DOHH2 (cell line): ENCODE results near the gene PEX26.
A peak's percentile ranks its signal among the peaks of the same experiment; 100 is the strongest.
"Not testable (repeated sequence)": the region's sequence is repeated elsewhere in the genome, so short reads cannot be mapped to it uniquely, and the experiment has no call there.

ENCODE experiments used
- H3F3A ChIP-seq: fragments of 200-600 bp; sonication (generic), shearing (Covaris generic); 2 replicates; pipeline ENCODE4 v1.6.0; 2016; ENCODE audit warnings: antibody characterized with exemption, mild to moderate bottlenecking; ENCODE audit not compliant: control insufficient read depth, insufficient read depth
- H3K27ac ChIP-seq: fragments of 200-600 bp; sonication (generic); 2 replicates; pipeline ENCODE4 v1.5.1; 2014; ENCODE audit warnings: low read depth, mild to moderate bottlenecking, low read length, moderate library complexity
- H3K27me3 ChIP-seq: fragments of 200-600 bp; sonication (generic); 2 replicates; pipeline ENCODE4 v1.6.1; 2014; ENCODE audit warnings: mild to moderate bottlenecking, low read length, mixed read lengths; ENCODE audit not compliant: control insufficient read depth
- H3K36me3 ChIP-seq: fragments of 200-600 bp; sonication (generic); 2 replicates; pipeline ENCODE4 v1.6.1; 2014; ENCODE audit warnings: mild to moderate bottlenecking, low read length, moderate library complexity, mixed read lengths; ENCODE audit not compliant: control insufficient read depth
- H3K4me1 ChIP-seq: fragments of 200-600 bp; sonication (generic); 2 replicates; pipeline ENCODE4 v1.6.1; 2014; ENCODE audit warnings: mild to moderate bottlenecking, low read length, mixed read lengths; ENCODE audit not compliant: control insufficient read depth
- H3K4me2 ChIP-seq: fragments of 200-600 bp; sonication (generic); 2 replicates; pipeline ENCODE4 v1.6.0; 2014; ENCODE audit warnings: mild to moderate bottlenecking, low read length, moderate library complexity
- H3K4me3 ChIP-seq: fragments of 200-600 bp; sonication (generic); 2 replicates; pipeline ENCODE4 v1.5.1; 2014; ENCODE audit warnings: mild to moderate bottlenecking, low read length, mixed read lengths
- H3K79me2 ChIP-seq: fragments of 200-600 bp; sonication (generic); 2 replicates; pipeline ENCODE4 v1.6.1; 2014; ENCODE audit warnings: mild to moderate bottlenecking, low read length, mixed read lengths; ENCODE audit not compliant: control insufficient read depth
- H3K9me2 ChIP-seq: fragments of 200-600 bp; sonication (generic); replicated peaks from 2 replicates; pipeline ENCODE4 v1.6.1; 2014; ENCODE audit warnings: mild to moderate bottlenecking, low read length, mixed read lengths; ENCODE audit not compliant: control insufficient read depth
- H3K9me3 ChIP-seq: fragments of 200-600 bp; sonication (generic); 2 replicates; pipeline ENCODE4 v1.6.1; 2014; ENCODE audit warnings: antibody characterized with exemption, low read length, mixed read lengths; ENCODE audit not compliant: control insufficient read depth, insufficient read depth
- H4K20me1 ChIP-seq: fragments of 200-600 bp; sonication (generic); 2 replicates; pipeline ENCODE4 v1.6.0; 2014; ENCODE audit warnings: low read depth, mild to moderate bottlenecking, antibody characterized with exemption, low read length, moderate library complexity; ENCODE audit not compliant: control insufficient read depth, insufficient read depth
- EZH2phosphoT487 ChIP-seq: fragments of 200-600 bp; sonication (generic); IDR thresholded peaks from 2 replicates; pipeline ENCODE4 v1.6.1; 2017; ENCODE audit warnings: borderline replicate concordance, mild to moderate bottlenecking, antibody characterized with exemption, low read length, moderate library complexity, mixed read lengths
- TF ChIP-seq, protein P1 (sequence below): fragments of 200-600 bp; sonication (generic); IDR thresholded peaks from one replicate; pipeline ENCODE4 v1.5.1; 2014; ENCODE audit warnings: antibody characterized with exemption, mild to moderate bottlenecking, low read depth, low read length; ENCODE audit not compliant: poor library complexity, severe bottlenecking

Gene PEX26

DNA sequence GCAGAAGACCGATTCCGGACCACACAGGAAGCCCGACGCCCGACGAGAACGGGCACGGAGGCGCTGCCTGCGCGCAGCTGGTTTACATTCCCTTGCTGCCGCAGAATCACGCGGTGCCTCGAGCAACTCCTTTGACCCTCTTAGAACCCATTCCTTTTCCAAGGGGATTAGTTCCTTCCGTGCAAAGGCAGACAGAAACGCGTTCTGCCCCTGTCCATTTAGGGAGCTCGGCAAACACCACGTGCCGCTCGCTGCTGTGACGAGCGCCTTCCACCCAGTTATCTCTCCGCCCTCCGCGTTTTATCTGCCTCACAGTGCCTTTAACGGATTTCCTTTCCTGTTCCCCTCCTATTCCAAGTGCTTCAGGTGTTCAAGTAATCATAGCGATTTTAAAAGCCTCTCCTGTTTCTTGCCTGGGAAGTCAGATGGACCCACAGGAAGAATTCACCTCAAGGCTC lies 29.3 kb upstream of the PEX26 start:
- H3K4me3 ChIP-seq = no peak overlapping the region
- TF ChIP-seq, protein P1, sequence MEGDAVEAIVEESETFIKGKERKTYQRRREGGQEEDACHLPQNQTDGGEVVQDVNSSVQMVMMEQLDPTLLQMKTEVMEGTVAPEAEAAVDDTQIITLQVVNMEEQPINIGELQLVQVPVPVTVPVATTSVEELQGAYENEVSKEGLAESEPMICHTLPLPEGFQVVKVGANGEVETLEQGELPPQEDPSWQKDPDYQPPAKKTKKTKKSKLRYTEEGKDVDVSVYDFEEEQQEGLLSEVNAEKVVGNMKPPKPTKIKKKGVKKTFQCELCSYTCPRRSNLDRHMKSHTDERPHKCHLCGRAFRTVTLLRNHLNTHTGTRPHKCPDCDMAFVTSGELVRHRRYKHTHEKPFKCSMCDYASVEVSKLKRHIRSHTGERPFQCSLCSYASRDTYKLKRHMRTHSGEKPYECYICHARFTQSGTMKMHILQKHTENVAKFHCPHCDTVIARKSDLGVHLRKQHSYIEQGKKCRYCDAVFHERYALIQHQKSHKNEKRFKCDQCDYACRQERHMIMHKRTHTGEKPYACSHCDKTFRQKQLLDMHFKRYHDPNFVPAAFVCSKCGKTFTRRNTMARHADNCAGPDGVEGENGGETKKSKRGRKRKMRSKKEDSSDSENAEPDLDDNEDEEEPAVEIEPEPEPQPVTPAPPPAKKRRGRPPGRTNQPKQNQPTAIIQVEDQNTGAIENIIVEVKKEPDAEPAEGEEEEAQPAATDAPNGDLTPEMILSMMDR = no peak
- no peak for TF ChIP-seq EZH2phosphoT487
- no peaks in the 10 kb centered on the region for H3K9me2 ChIP-seq
- H3K27ac ChIP-seq = no peak overlapping the region
- 0 out of 2 replicates have a peak overlapping the region, but pooled peaks have one; percentile 12 for H3K4me2 ChIP-seq
- no peaks in the 10 kb centered on the region for H3K9me3 ChIP-seq
- H4K20me1 ChIP-seq = no peaks in the 10 kb centered on the region
- H3K27me3 ChIP-seq = peaks cover 13% of the 10 kb centered on the region
- H3K4me1 ChIP-seq = 0 out of 2 replicates have a peak, but pooled peaks cover 5% of the 10 kb centered on the region
- no peaks in the 10 kb centered on the region for H3K79me2 ChIP-seq
- no peaks in the 10 kb centered on the region for H3F3A ChIP-seq
- H3K36me3 ChIP-seq = no peaks in the 10 kb centered on the region

DNA sequence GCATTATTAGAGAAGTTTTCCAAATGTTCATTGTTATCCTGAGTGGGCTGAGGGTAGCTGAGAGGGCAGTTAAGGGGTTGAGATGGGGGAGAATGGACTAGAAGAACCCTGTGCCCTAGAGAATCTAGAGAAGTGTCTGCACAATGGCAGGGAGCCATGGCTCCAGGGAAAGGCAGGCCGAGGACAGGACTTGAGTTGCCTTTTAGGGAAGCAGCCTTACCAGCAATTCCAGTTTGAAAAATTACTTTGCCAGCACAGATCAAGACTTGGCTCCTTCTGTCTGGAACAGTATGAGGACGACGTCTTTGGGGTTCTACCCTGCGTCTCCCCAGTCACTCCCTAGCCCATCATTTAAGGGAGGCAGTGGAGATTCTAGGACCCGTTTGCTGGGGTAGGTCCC lies 27.7 kb upstream of the PEX26 start:
- H3K4me2 ChIP-seq = no peak overlapping the region
- H4K20me1 ChIP-seq = no peaks in the 10 kb centered on the region
- no peak overlapping the region for H3K27ac ChIP-seq
- H3K4me3 ChIP-seq = no peak overlapping the region
- H3K27me3 ChIP-seq = peaks cover 13% of the 10 kb centered on the region
- H3K4me1 ChIP-seq = 0 out of 2 replicates have a peak, but pooled peaks cover 5% of the 10 kb centered on the region
- no peaks in the 10 kb centered on the region for H3K9me2 ChIP-seq
- H3K79me2 ChIP-seq = no peaks in the 10 kb centered on the region
- no peaks in the 10 kb centered on the region for H3K36me3 ChIP-seq
- H3K9me3 ChIP-seq = no peaks in the 10 kb centered on the region
- TF ChIP-seq, protein P1 = no peak
- no peak for TF ChIP-seq EZH2phosphoT487
- H3F3A ChIP-seq = no peaks in the 10 kb centered on the region

DNA sequence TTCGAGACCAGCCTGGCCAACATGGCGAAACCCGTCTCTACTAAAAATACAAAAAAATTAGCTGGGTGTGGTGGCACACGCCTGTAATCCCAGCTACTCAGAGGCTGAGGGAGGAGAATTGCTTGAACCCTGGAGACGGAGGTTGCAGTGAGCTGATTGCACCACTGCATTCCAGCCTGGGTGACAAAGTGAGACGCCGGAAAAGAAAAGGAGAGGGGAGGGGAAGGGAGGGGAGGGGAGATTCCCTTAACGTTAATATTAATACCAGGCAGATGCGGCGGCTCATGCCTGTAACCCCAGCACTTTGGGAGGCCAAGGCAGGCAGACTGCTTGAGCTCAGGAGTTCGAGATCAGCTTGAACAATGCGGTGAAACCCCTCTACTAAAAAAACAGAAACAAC lies 26.7 kb upstream of the PEX26 start:
- not testable (repeated sequence) for H3K9me3 ChIP-seq, H4K20me1 ChIP-seq, H3K9me2 ChIP-seq, H3K79me2 ChIP-seq, H3K27ac ChIP-seq, H3K4me1 ChIP-seq, H3K4me3 ChIP-seq, H3K4me2 ChIP-seq, H3F3A ChIP-seq, H3K36me3 ChIP-seq
- H3K27me3 ChIP-seq = peaks cover 13% of the 10 kb centered on the region

DNA sequence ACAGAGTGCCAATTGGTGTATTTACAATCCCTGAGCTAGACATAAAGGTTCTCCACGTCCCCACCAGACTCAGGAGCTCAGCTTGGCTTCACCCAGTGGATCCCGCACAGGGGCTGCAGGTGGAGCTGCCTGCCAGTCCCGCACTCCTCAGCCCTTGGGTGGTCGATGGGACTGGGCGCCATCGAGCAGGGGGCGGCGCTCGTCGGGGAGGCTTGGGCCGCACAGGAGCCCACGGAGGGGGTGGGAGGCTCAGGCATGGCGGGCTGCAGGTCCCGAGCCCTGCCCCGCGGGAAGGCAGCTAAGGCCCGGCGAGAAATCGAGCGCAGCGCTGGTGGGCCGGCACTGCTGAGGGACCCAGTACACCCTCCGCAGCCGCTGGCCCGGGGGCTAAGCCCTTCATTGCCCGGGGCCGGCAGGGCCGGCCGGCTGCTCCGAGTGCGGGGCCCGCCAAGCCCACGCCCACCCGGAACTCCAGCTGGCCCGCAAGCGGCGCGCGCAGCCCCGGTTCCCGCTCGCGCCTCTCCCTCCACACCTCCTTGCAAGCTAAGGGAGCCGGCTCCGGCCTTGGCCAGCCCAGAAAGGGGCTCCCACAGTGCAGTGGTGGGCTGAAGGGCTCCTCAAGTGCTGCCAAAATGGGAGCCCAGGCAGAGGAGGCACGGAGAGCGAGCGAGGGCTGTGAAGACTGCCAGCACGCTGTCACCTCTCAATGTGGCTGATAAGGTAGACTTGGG lies 24.4 kb upstream of the PEX26 start:
- not testable (repeated sequence) for H3K9me2 ChIP-seq, H3K4me2 ChIP-seq, H4K20me1 ChIP-seq, H3K27me3 ChIP-seq, H3K36me3 ChIP-seq, H3K9me3 ChIP-seq, H3F3A ChIP-seq, H3K4me3 ChIP-seq, H3K79me2 ChIP-seq, H3K27ac ChIP-seq
- H3K4me1 ChIP-seq = peaks cover 26% of the 10 kb centered on the region
